ENCODE measurements around the gene TP53TG3.
"Not testable (repeated sequence)": the region's sequence is repeated elsewhere in the genome, so short reads cannot be mapped to it uniquely, and the experiment has no call there.

GRCh38 chr16:32646177-32646576, 29.8 kb downstream of the TP53TG3 start:
- TF ChIP-seq CTCF (IDR thresholded peaks at IDR 0.05; ENCODE audit: insufficient read depth, low read length); GABPA (IDR thresholded peaks at IDR 0.05; ENCODE audit: low read depth); POLR2AphosphoS5 (IDR thresholded peaks at IDR 0.05; ENCODE audit: low read depth); SPI1 (IDR thresholded peaks at IDR 0.05; ENCODE audit: borderline replicate concordance, low read depth): not testable (repeated sequence)
